GM21737 (cell line): ENCODE measurements around the gene UTP11.

Source experiments
- ATAC-seq: cut with Tn5 transposase; IDR thresholded peaks from one replicate; pipeline ENCODE4 v1.9.1; 2021; ENCODE audit warnings: mild to moderate bottlenecking, moderate library complexity; ENCODE audit not compliant: unreplicated experiment

The UTP11 gene

GRCh38 chr1:38000529-38001455 is 11.7 kb upstream of the UTP11 start:
- ATAC-seq, result no peak

DNA sequence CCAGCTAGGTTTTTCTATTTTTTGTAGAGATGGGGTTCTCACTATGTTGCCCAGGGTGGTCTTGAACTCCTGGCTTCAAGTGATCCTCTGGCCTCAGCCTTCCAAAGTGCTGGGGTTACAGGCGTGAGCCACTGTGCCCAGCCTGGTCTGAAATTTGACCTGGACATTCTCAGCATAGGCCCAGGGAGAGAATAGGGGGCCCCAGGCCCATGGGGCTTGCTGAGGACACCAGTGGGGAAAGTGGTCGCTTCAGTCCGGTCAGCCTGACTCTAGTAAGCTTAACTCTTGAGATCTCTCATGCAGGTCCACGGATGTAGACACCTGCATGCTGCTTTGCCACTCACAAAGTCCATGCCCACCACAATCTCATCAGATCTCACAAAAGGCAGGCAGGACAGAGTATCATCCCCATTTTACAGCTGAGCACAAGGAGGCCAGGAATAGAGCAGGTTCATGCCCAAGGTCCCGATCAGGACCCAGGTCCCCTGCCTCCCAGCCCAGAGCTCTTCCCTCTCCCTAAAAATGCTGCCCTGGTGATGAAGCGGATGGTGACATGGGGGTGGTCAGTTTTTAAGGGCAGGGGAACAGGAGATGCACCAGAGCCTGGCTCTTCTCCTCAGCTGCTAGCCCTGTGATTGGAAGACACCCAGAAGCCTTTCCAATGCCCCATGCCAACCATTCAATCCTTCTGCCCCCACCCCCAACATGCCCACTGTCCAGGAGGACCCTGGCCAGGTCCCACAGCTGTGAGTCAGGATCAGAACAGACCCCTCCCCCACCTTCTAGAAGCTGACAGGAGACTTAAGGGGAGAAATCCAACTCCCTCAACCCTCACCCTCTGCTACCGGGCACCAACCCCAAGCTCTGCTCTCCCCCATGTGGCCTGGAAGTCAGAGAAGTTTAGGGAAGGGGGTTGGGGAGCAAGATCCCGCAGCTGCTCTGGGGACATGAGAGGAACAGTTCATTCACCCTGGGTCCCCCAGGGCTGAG is 9.0 kb upstream of the UTP11 start:
- ATAC-seq, result no peak

- no peak for ATAC-seq
These were observed 8.0 kb upstream of the UTP11 start for GRCh38 chr1:38004284-38005108.

GRCh38 chr1:38005195-38006007 is 7.1 kb upstream of the UTP11 start, which contains the start of gene FHL3:
Gene FHL3 (minus strand): TSS chr1:38005514. CDS start chr1:37999412, 6,102 bp downstream.
- ATAC-seq, result no peak

DNA sequence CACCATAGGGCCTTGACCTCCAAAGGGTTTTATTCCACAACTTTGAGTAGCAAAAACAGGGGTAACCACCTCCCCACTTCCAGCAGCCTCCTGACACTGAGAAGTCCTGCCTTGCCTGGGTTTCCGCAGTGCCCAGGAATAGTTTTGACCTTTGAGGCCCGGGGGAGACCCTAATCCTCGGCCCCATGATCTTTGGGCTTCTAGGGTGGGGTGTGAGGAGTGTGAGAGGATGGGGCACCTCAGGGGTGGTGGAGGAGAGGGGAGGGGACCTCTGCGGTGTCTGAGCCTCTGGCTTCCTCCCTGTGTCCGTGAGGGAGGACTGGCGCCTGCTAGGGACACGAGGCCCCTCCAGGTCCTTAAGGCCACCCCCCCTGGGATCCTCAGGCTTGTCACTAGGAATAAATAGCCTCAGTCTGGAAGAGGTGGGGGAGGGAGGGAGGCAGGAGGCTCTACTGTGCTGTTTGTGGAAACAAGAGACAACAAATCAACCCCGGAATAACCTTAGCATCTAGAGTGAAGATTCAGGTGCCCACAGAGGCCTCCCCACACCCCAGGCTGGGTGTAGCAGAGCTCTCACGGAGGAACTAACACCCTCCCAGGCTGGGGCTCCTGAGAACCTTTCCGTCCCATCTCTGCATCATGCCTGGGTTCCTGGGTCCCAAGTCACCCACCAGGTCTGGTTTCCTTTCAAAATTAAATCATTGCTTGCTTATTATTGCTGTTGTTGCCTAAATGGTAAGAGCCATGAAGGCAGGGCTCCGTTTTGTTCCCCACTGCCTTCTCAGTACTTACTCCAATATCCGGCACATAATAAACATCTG is 6.3 kb upstream of the UTP11 start:
- ATAC-seq, result no peak

DNA sequence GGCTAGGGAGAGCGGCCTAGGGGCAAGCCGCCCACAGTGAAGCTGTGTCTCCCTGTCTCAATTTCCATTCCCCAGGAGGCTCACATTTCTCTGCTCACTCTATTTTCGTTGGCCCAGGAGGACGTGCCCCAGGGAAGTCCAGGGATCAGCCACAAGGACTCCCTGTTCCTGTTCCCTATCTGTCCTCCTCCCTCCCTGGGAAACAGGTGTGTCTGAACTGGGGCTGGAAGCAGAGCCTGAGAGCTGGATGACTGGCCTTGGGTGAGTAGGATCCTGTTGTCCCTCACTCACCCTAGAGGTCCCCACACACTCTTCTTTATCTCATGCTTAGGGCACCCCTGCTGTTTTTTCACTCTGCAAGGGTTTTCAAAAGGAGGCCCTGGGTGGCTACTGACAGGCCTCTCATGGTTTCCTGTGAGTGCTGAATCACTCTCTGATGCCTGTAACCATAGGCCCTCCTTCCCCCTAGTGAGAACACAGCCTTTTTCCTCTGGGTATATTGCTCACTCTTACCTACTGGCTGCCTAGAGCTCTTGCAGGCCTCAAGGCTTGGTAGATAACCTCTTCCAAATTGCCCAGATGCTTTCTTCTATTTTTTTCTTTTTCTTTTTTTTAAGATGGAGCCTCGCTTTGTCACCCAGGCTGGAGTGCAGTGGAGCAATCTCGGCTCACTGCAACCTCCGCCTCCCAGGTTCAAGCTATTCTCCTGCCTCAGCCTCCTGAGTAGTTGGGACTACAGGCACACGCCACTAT is 3.3 kb upstream of the UTP11 start:
- ATAC-seq, result no peak

DNA sequence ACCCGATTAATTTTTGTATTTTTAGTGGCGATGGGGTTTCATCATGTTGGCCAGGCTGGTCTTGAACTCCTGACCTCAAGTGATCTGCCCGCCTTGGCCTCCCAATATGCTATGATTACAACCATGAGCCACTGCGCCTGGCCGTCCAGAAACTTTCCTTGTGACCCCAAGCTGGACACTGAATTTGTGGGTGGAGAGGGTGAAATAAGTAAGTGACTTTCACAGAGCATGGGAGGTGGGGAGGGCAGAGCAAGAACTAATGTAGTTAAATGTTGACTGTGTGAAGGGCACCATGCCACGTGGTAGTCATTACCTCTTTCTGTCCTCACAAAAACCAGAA is 2.7 kb upstream of the UTP11 start:
- ATAC-seq, result no peak

DNA sequence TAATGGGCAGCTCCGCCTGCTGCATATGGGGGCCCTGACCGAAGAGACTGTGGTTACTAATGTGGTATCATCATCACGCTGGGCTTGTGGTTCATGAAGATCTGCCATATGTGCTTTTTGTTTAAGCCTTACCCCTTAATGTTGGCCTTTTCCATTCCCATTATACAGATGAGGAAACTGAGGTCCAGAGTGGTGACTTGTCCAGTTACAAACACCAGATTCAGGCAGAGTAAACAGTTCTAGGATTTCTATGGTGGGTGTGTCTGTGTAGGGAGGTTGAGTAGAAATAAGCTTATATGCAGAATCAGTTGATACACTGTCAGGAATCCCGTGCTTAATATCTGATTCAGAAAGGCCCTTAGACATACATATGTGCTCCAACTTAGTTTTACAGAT is 691 bp downstream of the UTP11 start:
- no peak for ATAC-seq

- no peak for ATAC-seq
These were observed 1.6 kb downstream of the UTP11 start for GRCh38 chr1:38014171-38014570.

DNA sequence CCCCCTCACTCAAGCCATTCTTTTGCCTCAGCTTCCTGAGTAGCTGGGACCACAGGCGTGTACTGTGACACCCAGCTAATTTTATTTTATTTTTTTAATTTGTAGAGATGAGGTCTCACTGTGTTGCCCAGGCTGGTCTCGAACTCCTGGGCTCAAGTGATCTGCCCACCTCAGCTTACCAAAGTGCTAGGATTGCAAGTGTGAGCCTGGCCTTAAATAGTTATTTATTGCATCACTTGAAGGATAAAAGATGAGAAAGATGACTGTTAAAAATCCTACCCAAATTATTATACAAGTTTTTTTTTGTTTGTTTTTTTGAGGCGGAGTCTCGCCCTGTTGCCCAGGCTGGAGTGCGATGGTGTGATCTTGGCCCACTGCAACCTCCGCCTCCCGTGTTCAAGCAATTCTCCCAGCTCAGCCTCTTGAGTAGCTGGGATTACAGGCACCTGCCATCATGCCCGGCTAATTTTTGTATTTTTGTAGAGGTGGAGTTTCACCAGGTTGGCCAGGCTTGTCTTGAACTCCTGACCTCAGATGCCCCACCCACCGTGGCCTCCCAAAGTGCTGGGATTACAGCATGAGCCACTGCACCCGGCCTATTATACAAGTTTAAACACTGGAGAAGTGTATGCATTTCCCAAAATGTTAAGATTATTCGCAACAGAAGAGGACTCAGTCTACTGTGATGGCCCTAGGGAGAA is 2.3 kb downstream of the UTP11 start:
- no peak for ATAC-seq

- ATAC-seq, result no peak
These were observed 3.6 kb downstream of the UTP11 start for GRCh38 chr1:38015978-38016725.

- ATAC-seq, result no peak
These were observed 6.4 kb downstream of the UTP11 start for GRCh38 chr1:38018864-38019343.

GRCh38 chr1:38020396-38020795 is 7.9 kb downstream of the UTP11 start:
- no peak for ATAC-seq

GRCh38 chr1:38021969-38022368 is 9.4 kb downstream of the UTP11 start:
- no peak for ATAC-seq

GRCh38 chr1:38022810-38023209 is 10.3 kb downstream of the UTP11 start:
- ATAC-seq, result no peak

DNA sequence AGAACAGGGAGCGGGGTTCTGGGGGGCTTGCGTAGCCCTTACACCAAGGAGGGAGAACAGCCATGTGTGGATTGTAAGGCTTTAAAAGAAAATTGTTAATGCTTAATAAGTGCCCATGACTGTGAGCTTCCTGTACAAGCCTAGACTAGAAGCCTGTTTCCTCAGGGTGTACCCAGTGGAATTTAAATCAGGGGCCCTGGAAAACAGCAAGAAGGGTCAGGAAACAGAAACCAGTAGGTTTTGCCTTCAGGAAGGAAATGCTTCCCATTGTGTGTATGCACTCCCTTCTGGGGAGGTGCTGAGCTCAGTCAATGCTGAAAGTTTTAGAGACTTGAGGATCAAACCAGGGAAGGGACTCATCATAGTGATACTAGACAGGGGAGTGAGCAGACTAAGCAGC is 12.7 kb downstream of the UTP11 start:
- no peak for ATAC-seq

DNA sequence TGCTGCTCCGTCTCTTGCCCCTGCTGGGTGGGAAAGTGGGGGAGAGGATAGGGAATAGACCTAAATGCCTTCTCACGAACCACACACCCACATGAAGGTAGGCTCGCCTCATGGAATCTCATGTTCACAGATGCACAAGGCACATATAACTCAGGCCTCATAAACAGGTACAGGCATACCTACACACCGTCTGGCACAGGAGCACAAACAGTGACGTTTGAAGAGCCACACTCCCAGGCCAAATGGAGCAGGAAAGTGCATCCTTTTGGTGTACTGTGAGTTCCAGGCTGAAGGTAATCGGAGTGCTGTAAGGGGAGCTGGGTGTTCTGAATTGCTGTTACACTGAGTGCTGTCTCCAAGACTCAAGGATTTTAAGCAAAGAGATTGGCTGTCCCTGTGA is 13.1 kb downstream of the UTP11 start:
- no peak for ATAC-seq
